Psoas muscle (tissue), 8 donors: ENCODE results near the gene SPC24. TPM values are rescaled to one million over a fixed set of nuclear protein-coding genes. Genes with fewer than 3 reads are reported as not detected.

Experiments used
- ATAC-seq, 4 donors: fragments of 200-7000 bp; cut with Tn5 transposase; one replicate each; pipeline ENCODE4 v1.9.1; 2020; ENCODE audit warnings: moderate library complexity in 3 of 4, mild to moderate bottlenecking in 2 of 4
- DNase-seq, 2 donors: peaks; one replicate each; pipeline ENCODE4 v3.0.0-alpha.2; 2020
- H3K27ac ChIP-seq: fragments of 200-600 bp; one replicate; pipeline ENCODE4 v1.8.0; 2022
- H3K27me3 ChIP-seq, 3 donors: fragments of 200-600 bp in 1 of 3; one replicate each; pipeline versions ENCODE4 v1.6.1 to v1.8.0; 2013 to 2022; ENCODE audit warnings: low read length in 2 of 3, mild to moderate bottlenecking in 2 of 3, moderate library complexity in 1 of 3; ENCODE audit not compliant: insufficient read depth in 3 of 3
- H3K36me3 ChIP-seq, 2 donors: fragments of 200-600 bp in 1 of 2; one replicate each; pipeline versions ENCODE4 v1.6.1 to v1.8.0; 2013 to 2022; ENCODE audit warnings: low read depth in 1 of 2, mild to moderate bottlenecking in 1 of 2, moderate library complexity in 1 of 2; ENCODE audit not compliant: insufficient read depth in 1 of 2
- H3K4me1 ChIP-seq: fragments of 200-600 bp; one replicate; pipeline ENCODE4 v1.8.0; 2022
- H3K4me3 ChIP-seq: fragments of 200-600 bp; one replicate; pipeline ENCODE4 v1.8.0; 2022; ENCODE audit warnings: mild to moderate bottlenecking
- H3K9me3 ChIP-seq: fragments of 200-600 bp; one replicate; pipeline ENCODE4 v1.8.0; 2022
- WGBS, 3 donors: extraction: QIAGEN DNeasy Blood & Tissue Kit; methylation state at CpG; one replicate each; pipeline versions ENCODE4 v1.1.6 to v1.1.7; 2013; 5-methylcytosine and 5-hydroxymethylcytosine counted together
- intact Hi-C, 2 donors: fragments of 100-400 bp; cut with DNase I; formaldehyde crosslinking; loops; one replicate each; pipeline versions ENCODE4 v1.11.0 to v1.14.2; 2022
- polyA plus RNA-seq, 3 donors: library from polyadenylated mRNA; stranded (reverse); fragments of 200-250 nt; gene quantifications; one replicate each; pipeline ENCODE4 v1.2.3, GENCODE V29; 2013
- total RNA-seq, 4 donors: library from RNA; stranded (reverse); fragmentation: NEBNext Ultra II Directional in 2 of 4; extraction: Animal tissue kit (Norgen Biotek cat#: 25700) in 2 of 4; gene quantifications; one replicate each; pipeline versions ENCODE4 v1.2.1 to v1.2.4, GENCODE V29; 2021 to 2023
- TF ChIP-seq, protein P1 (sequence below): fragments of 200-600 bp; IDR thresholded peaks from one replicate; pipeline ENCODE4 v1.8.0; 2022; ENCODE audit warnings: antibody characterized with exemption
- donor health status: healthy with polysubstance abuse.
- donor health status: DM: no; HTN: no; CAD: no; lungs with moderate emphysema.
- donor health status: Bipolar disorder and iron deficiency.
- donor health status: healthy.
- donor health status: DM: yes; HTN: yes; CAD: no.
- donor health status: DM: no; HTN: no; CAD: no.
- donor health status: DM: no; HTN: no; CAD: no.
- donor health status: DM: yes; HTN: yes; CAD: no.

SPC24 gene
- total and polyA plus RNA-seq, 7 donors = 0.14 to 1.7 (median 0.55) TPM

DNA sequence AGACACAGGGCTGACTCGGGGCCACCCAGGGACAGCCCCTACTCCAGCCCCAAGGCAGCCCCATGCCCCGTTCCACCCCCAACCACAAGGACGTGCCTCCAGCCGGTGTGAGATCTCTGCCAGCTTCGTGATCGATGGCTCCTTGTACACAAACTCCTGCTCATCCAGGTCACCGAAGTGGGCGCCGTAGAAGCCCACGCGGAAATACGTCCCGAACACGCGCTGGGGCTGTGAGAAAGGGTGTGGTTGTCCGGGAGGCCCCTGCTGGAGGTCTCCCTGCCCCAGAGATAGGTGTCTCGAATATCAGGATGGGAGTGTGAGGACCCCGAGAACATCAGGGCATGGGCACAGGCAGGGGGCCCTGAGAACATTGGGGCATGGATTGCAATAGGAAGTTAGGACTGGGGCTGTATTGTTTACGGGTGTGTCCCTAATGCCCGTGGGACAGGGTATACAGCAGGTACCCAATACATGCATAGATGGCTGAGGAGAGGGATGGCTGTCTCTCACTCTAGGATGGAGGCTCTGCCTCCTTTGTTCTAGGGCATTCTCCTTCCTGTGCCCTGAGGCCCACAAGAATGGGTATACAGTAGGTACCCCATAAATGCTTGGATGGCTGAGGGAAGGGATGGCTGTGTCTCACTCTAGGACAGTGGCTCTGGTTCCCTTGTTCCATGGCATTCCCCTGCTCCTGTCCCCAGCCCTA, 47.1 kb upstream of the SPC24 start:
- Histone ChIP-seq H3K27ac (peak overlapping the region; percentile 67), H3K4me1 (peaks cover 8% of the 10 kb centered on the region), H3K27me3 (no peaks in the 10 kb centered on the region), H3K36me3 (peaks cover 0 to 4% of the 10 kb centered on the region in 2 donors), H3K4me3 (no peak overlapping the region), H3K9me3 (no peaks in the 10 kb centered on the region)
- intact Hi-C loops = loop anchor here (1.0 to 2.0 kb wide), 2 partner anchors 64 kb away; no protein-coding TSS in a partner anchor
- TF ChIP-seq, protein P1, sequence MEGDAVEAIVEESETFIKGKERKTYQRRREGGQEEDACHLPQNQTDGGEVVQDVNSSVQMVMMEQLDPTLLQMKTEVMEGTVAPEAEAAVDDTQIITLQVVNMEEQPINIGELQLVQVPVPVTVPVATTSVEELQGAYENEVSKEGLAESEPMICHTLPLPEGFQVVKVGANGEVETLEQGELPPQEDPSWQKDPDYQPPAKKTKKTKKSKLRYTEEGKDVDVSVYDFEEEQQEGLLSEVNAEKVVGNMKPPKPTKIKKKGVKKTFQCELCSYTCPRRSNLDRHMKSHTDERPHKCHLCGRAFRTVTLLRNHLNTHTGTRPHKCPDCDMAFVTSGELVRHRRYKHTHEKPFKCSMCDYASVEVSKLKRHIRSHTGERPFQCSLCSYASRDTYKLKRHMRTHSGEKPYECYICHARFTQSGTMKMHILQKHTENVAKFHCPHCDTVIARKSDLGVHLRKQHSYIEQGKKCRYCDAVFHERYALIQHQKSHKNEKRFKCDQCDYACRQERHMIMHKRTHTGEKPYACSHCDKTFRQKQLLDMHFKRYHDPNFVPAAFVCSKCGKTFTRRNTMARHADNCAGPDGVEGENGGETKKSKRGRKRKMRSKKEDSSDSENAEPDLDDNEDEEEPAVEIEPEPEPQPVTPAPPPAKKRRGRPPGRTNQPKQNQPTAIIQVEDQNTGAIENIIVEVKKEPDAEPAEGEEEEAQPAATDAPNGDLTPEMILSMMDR = no peak
- ATAC-seq (no peak), DNase-seq (peak in 1 of 2 donors; percentile 47)
- 87 to 94% (median 88%) methylated on average over 20 of the region's 20 CpGs for WGBS, 3 donors

DNA sequence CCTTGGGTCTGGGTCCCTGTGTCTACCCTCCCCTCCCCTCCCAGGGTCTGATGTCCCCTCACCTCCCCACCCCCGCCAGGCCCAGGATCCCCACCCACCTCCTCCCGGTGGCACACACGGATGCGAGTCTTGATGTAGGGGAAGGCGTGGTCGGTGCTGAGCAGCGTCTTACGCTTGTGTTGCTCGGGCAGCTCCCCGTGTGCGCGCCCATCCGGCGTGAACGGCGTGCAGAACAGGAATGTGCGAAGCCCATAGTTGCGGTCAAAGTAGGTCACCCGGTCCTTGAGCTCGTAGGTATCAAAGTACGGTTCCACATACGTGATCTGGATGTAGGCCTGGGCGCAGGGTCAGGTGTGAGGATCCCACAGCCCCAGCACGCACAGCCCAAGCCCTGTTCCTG, 46.2 kb upstream of the SPC24 start:
- Histone ChIP-seq H3K27me3 (no peaks in the 10 kb centered on the region), H3K4me3 (no peak overlapping the region), H3K36me3 (peaks cover 0 to 4% of the 10 kb centered on the region in 2 donors), H3K9me3 (no peaks in the 10 kb centered on the region), H3K27ac (no peak overlapping the region), H3K4me1 (peaks cover 8% of the 10 kb centered on the region)
- ATAC-seq (no peak), DNase-seq (no peak)
- TF ChIP-seq, protein P1 = no peak
- 94 to 96% (median 95%) methylated on average over 24 of the region's 24 CpGs for WGBS, 3 donors
- intact Hi-C loops = loop anchor here (1.0 to 2.0 kb wide), 2 partner anchors 63 kb away; no protein-coding TSS in a partner anchor

DNA sequence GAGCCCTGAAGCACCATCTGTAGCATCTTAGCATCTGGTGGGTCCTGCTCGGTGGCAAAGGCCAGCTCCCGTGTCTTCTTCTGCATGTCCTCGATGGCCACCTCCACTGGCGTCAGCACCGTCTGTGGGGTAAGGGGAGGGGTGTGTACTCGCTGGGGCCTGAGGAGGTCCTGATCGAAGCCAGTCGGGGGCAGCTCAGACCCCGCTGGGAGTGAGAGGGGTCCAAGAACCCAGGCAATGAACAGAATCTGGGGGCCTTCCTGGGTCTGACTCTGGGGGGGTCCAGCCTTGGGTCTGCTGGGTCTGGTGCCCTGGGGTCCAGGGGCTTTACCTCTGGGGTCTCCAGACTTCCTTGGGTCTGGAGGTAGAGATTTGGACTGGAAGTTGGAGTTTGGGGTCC, 45.3 kb upstream of the SPC24 start:
- TF ChIP-seq, protein P1 = no peak
- ATAC-seq (no peak), DNase-seq (peak in 1 of 2 donors; percentile 47)
- 82 to 89% (median 85%) methylated on average over 9 of the region's 9 CpGs for WGBS, 3 donors
- Histone ChIP-seq H3K27me3 (no peaks in the 10 kb centered on the region), H3K4me3 (no peak overlapping the region), H3K27ac (no peak overlapping the region), H3K9me3 (no peaks in the 10 kb centered on the region), H3K4me1 (peaks cover 11% of the 10 kb centered on the region), H3K36me3 (peaks cover 0 to 4% of the 10 kb centered on the region in 2 donors)
- intact Hi-C loops = no loop called here

DNA sequence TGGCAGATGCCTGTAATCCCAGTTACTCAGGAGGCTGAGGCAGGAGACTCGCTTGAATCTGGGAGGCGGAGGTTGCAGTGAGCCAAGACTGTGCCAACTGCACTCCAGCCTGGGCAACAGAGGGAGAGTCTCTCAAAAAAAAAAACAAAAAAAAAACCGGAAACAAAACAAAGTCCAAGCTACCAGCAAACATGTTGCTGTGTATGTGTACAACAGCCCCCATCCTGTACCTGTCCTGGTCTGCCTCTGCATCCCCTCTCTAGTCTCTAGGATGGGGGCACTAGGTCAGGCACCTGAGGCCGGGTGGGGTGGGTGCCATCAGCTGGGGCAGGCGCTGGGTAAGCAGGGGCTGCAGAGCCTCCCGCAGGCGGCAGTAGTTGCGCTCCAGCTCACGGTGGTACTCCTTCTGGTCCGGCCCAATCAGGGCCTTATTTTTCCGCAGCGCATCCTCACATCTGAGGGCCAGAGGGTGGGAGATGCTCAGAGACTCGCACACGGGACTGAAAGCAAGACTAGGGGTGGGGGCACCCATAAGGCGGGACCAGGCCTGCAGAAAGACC, 44.5 kb upstream of the SPC24 start:
- no peak overlapping the region for H3K4me3 ChIP-seq
- ATAC-seq (no peak), DNase-seq (no peak)
- H3K27me3 ChIP-seq = no peaks in the 10 kb centered on the region
- H3K4me1 ChIP-seq = peaks cover 19% of the 10 kb centered on the region
- WGBS, 3 donors = 89 to 97% (median 93%) methylated on average over 14 to 15 of the region's 15 CpGs
- peaks cover 0 to 4% of the 10 kb centered on the region in 2 donors for H3K36me3 ChIP-seq
- H3K9me3 ChIP-seq = no peaks in the 10 kb centered on the region
- H3K27ac ChIP-seq = no peak overlapping the region
- intact Hi-C loops = no loop called here
- TF ChIP-seq, protein P1 = no peak
